H1 (cell line): Measurements from ENCODE around the gene NFIX.
A peak's percentile ranks its signal among the peaks of the same experiment; 100 is the strongest.

Experiments used
- EP300 ChIP-seq, 2 experiments: IDR thresholded peaks; 1 replicate in 1 of 2; 2 replicates in 1 of 2; pipeline ENCODE4 v1.6.1; 2011 to 2012; ENCODE audit warnings: low read depth in 2 of 2, low read length in 2 of 2, mild to moderate bottlenecking in 2 of 2, borderline replicate concordance in 1 of 2, inconsistent platforms in 1 of 2, moderate library complexity in 1 of 2
- POU5F1 ChIP-seq: IDR thresholded peaks from 2 replicates; pipeline ENCODE4 v1.6.1; 2011; ENCODE audit warnings: low read depth, mild to moderate bottlenecking, low read length, moderate library complexity
- SRF ChIP-seq: IDR thresholded peaks from 2 replicates; pipeline ENCODE4 v1.6.1; 2011; ENCODE audit warnings: mild to moderate bottlenecking, low read depth, low read length, moderate library complexity

GRCh38 chr19:12965017-12965811 is 30.1 kb upstream of the NFIX start:
- TF ChIP-seq EP300 (IDR thresholded peaks at IDR 0.05; ENCODE audit: borderline replicate concordance in 1 of 2, low read depth in 2 of 2, low read length in 2 of 2): no peak
- TF ChIP-seq SRF: 0 out of 2 replicates have a peak, but pooled peaks have one; percentile 8
- no peak for TF ChIP-seq POU5F1
